ENCODE results near the gene C1orf174. TPM values are rescaled to one million over a fixed set of nuclear protein-coding genes. Genes with fewer than 3 reads are reported as not detected.

Gene C1orf174
- total RNA-seq, 1 donor from 2014 or later, result 25.7 TPM

- no peak for TF ChIP-seq CTCF (IDR thresholded peaks at IDR 0.05)
- DNase-seq (ENCODE audit: low spot score), result peak; percentile 63
- no peak overlapping the region for H3K4me3 Mint-ChIP-seq (ENCODE audit: unreplicated experiment)
- no peaks in the 10 kb centered on the region for H3K27me3 Mint-ChIP-seq (ENCODE audit: low read depth)
- H3K9me3 Mint-ChIP-seq (ENCODE audit: low read depth), result no peaks in the 10 kb centered on the region
- H3K4me1 Mint-ChIP-seq (ENCODE audit: low read depth), result no peaks in the 10 kb centered on the region
- no peak overlapping the region for H3K27ac Mint-ChIP-seq (ENCODE audit: unreplicated experiment)
- peaks cover 16% of the 10 kb centered on the region for H3K36me3 Mint-ChIP-seq (ENCODE audit: low read depth)
Observed at GRCh38 chr1:3872546-3872945, 27.5 kb downstream of the C1orf174 start.

GRCh38 chr1:3871451-3871805 is 28.6 kb downstream of the C1orf174 start:
- Mint-ChIP-seq H3K9me3 (ENCODE audit: low read depth) (no peaks in the 10 kb centered on the region), H3K4me1 (ENCODE audit: low read depth) (no peaks in the 10 kb centered on the region), H3K27ac (ENCODE audit: unreplicated experiment) (no peak overlapping the region), H3K27me3 (ENCODE audit: low read depth) (no peaks in the 10 kb centered on the region), H3K4me3 (ENCODE audit: unreplicated experiment) (no peak overlapping the region), H3K36me3 (ENCODE audit: low read depth) (peaks cover 18% of the 10 kb centered on the region)
- TF ChIP-seq CTCF (IDR thresholded peaks at IDR 0.05), result no peak
- peak; percentile 40 for DNase-seq (ENCODE audit: low spot score)

GRCh38 chr1:3869751-3870301 is 30.2 kb downstream of the C1orf174 start:
- no peaks in the 10 kb centered on the region for H3K9me3 Mint-ChIP-seq (ENCODE audit: low read depth)
- TF ChIP-seq CTCF (IDR thresholded peaks at IDR 0.05), result peak; percentile 17
- H3K27me3 Mint-ChIP-seq (ENCODE audit: low read depth), result no peaks in the 10 kb centered on the region
- peaks cover 13% of the 10 kb centered on the region for H3K36me3 Mint-ChIP-seq (ENCODE audit: low read depth)
- peak; percentile 81 for DNase-seq (ENCODE audit: low spot score)
- no peak overlapping the region for H3K27ac Mint-ChIP-seq (ENCODE audit: unreplicated experiment)
- no peaks in the 10 kb centered on the region for H3K4me1 Mint-ChIP-seq (ENCODE audit: low read depth)
- no peak overlapping the region for H3K4me3 Mint-ChIP-seq (ENCODE audit: unreplicated experiment)

GRCh38 chr1:3868464-3869006 is 31.5 kb downstream of the C1orf174 start:
- H3K27ac Mint-ChIP-seq (ENCODE audit: unreplicated experiment), result no peak overlapping the region
- peak; percentile 82 for DNase-seq (ENCODE audit: low spot score)
- peaks cover 10% of the 10 kb centered on the region for H3K36me3 Mint-ChIP-seq (ENCODE audit: low read depth)
- H3K9me3 Mint-ChIP-seq (ENCODE audit: low read depth), result no peaks in the 10 kb centered on the region
- TF ChIP-seq CTCF (IDR thresholded peaks at IDR 0.05), result no peak
- no peak overlapping the region for H3K4me3 Mint-ChIP-seq (ENCODE audit: unreplicated experiment)
- peaks cover under 1% of the 10 kb centered on the region for H3K4me1 Mint-ChIP-seq (ENCODE audit: low read depth)
- no peaks in the 10 kb centered on the region for H3K27me3 Mint-ChIP-seq (ENCODE audit: low read depth)

GRCh38 chr1:3865606-3866160 is 34.4 kb downstream of the C1orf174 start:
- Mint-ChIP-seq H3K4me1 (ENCODE audit: low read depth) (peaks cover 5% of the 10 kb centered on the region), H3K27me3 (ENCODE audit: low read depth) (no peaks in the 10 kb centered on the region), H3K36me3 (ENCODE audit: low read depth) (peaks cover 9% of the 10 kb centered on the region), H3K27ac (ENCODE audit: unreplicated experiment) (no peak overlapping the region), H3K4me3 (ENCODE audit: unreplicated experiment) (no peak overlapping the region), H3K9me3 (ENCODE audit: low read depth) (no peaks in the 10 kb centered on the region)
- no peak for TF ChIP-seq CTCF (IDR thresholded peaks at IDR 0.05)
- DNase-seq (ENCODE audit: low spot score), result no peak

Data from chondrocyte (in vitro differentiated cells).